GM12891 (cell line): Measurements from ENCODE around the gene CCDC134.
"Not testable (repeated sequence)": the region's sequence is repeated elsewhere in the genome, so short reads cannot be mapped to it uniquely, and the experiment has no call there.

ENCODE experiments used
- DNase-seq: peaks from one replicate; pipeline ENCODE4 v3.0.0; 2011; ENCODE audit warnings: low spot score; ENCODE audit not compliant: insufficient read length
- FAIRE-seq: peaks from 2 replicates; lab custom pipeline; 2011; peaks lifted over from hg19 to GRCh38; lab: Jason Lieb, UNC
- PAX5 ChIP-seq: IDR thresholded peaks from 2 replicates; pipeline ENCODE4 v1.6.1; 2011; ENCODE audit warnings: low read length, moderate library complexity, mild to moderate bottlenecking; ENCODE audit not compliant: insufficient read depth, severe bottlenecking
- POLR2A ChIP-seq: IDR thresholded peaks from 2 replicates; pipeline ENCODE4 v1.6.1; 2011; ENCODE audit warnings: low read depth, low read length, control low read depth
- POLR2AphosphoS5 ChIP-seq: IDR thresholded peaks from 2 replicates; pipeline ENCODE4 v1.6.1; 2011; ENCODE audit warnings: low read depth, low read length, control low read depth
- POU2F2 ChIP-seq: IDR thresholded peaks from 2 replicates; pipeline ENCODE4 v1.6.1; 2011; ENCODE audit warnings: low read depth, mild to moderate bottlenecking, control low read depth, low read length, moderate library complexity
- SPI1 ChIP-seq: IDR thresholded peaks from 2 replicates; pipeline ENCODE4 v1.6.1; 2011; ENCODE audit warnings: low read depth, low read length, control low read depth
- TAF1 ChIP-seq: IDR thresholded peaks from 2 replicates; pipeline ENCODE4 v1.6.1; 2011; ENCODE audit warnings: low read depth, low read length, control low read depth

Gene CCDC134

GRCh38 chr22:41831383-41831782 lies 30.9 kb downstream of the CCDC134 start:
- TF ChIP-seq POLR2A (no peak), POU2F2 (no peak), PAX5 (no peak)
- no peak for DNase-seq
- no peak for FAIRE-seq

GRCh38 chr22:41831828-41832552 lies 31.5 kb downstream of the CCDC134 start:
- peak; percentile 78 for FAIRE-seq
- TF ChIP-seq TAF1 (no peak), POU2F2 (no peak), SPI1 (no peak), POLR2AphosphoS5 (no peak), POLR2A (no peak), PAX5 (no peak)
- no peak for DNase-seq

GRCh38 chr22:41832553-41833368 lies 32.3 kb downstream of the CCDC134 start, which contains the start of gene SREBF2:
Gene SREBF2 (plus strand): TSS chr22:41833105. CDS start chr22:41833271, 166 bp downstream.
- FAIRE-seq (peak; percentile 100), DNase-seq (peak; percentile 96)
- peak; percentile 98 for TF ChIP-seq POU2F2
- TF ChIP-seq POLR2AphosphoS5, result peak; percentile 91
- TF ChIP-seq PAX5, result peak; percentile 52
- peak; percentile 70 for TF ChIP-seq TAF1
- TF ChIP-seq POLR2A, result peak; percentile 92
- TF ChIP-seq SPI1, result no peak

GRCh38 chr22:41833369-41834004 lies 33.0 kb downstream of the CCDC134 start:
- peak; percentile 41 for DNase-seq
- peak; percentile 35 for FAIRE-seq
- 0 out of 2 replicates have a peak, but pooled peaks have one; percentile 35 for TF ChIP-seq TAF1
- no peak for TF ChIP-seq SPI1
- TF ChIP-seq POLR2AphosphoS5, result no peak
- no peak for TF ChIP-seq POU2F2
- TF ChIP-seq POLR2A, result no peak

- FAIRE-seq, result peak; percentile 80
- no peak for DNase-seq
- TF ChIP-seq POLR2AphosphoS5 (no peak), POU2F2 (no peak), POLR2A (0 out of 2 replicates have a peak, but pooled peaks have one; percentile 26)
These were observed 33.8 kb downstream of the CCDC134 start for GRCh38 chr22:41834005-41834944.

- FAIRE-seq, DNase-seq: not testable (repeated sequence)
These were observed 35.0 kb downstream of the CCDC134 start for GRCh38 chr22:41835462-41835861.

- DNase-seq (no peak), FAIRE-seq (peak; percentile 67)
- TF ChIP-seq PAX5 (no peak), POLR2A (no peak), POU2F2 (no peak), TAF1 (no peak), POLR2AphosphoS5 (no peak), SPI1 (no peak)
These were observed 36.1 kb downstream of the CCDC134 start for GRCh38 chr22:41836551-41836950.

GRCh38 chr22:41838842-41839618 lies 38.6 kb downstream of the CCDC134 start:
- no peak for TF ChIP-seq POU2F2
- TF ChIP-seq POLR2A, result no peak
- no peak for TF ChIP-seq PAX5
- no peak for TF ChIP-seq SPI1
- TF ChIP-seq POLR2AphosphoS5, result no peak
- no peak for TF ChIP-seq TAF1
- no peak for FAIRE-seq

GRCh38 chr22:41840216-41840615 lies 39.7 kb downstream of the CCDC134 start:
- DNase-seq (no peak), FAIRE-seq (no peak)
- TF ChIP-seq SPI1 (no peak), POLR2AphosphoS5 (no peak), PAX5 (no peak), TAF1 (no peak), POU2F2 (no peak), POLR2A (no peak)

More at GRCh38 chr22:41838842-41839618, 38.6 kb downstream of the CCDC134 start:
- DNase-seq, result no peak
